GM19025 (cell line): ENCODE measurements around the gene CRP.
"Not testable (repeated sequence)": the region's sequence is repeated elsewhere in the genome, so short reads cannot be mapped to it uniquely, and the experiment has no call there.

Source experiments
- ATAC-seq: cut with Tn5 transposase; IDR thresholded peaks from one replicate; pipeline ENCODE4 v1.9.1; 2021; ENCODE audit warnings: mild to moderate bottlenecking, low read depth, moderate library complexity; ENCODE audit not compliant: unreplicated experiment

The CRP gene, protein sequence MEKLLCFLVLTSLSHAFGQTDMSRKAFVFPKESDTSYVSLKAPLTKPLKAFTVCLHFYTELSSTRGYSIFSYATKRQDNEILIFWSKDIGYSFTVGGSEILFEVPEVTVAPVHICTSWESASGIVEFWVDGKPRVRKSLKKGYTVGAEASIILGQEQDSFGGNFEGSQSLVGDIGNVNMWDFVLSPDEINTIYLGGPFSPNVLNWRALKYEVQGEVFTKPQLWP

DNA sequence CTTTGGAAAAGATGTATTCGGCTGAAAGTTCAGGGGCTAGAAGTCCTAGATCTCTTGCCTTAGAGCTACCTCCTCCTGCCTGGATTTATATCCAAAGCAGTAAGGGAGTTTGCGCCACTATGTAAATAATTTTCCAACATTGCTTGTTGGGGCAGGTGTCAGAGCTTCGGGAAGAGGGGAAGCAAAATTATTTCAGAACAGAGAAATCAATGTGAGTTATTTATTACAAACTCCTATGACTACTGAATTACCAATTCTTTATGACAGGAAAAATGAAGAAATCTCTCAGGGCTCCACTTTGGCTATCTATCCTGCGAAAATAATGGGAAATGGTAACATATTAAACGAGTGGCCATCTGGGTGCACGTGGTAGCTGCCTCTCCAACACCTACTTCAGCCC is at the start of gene CRP:
TSS of gene CRP (minus strand) at position 61 of the 400 bp plus-strand sequence. CDS start 104 bp downstream, outside the sequence.
- ATAC-seq = no peak

DNA sequence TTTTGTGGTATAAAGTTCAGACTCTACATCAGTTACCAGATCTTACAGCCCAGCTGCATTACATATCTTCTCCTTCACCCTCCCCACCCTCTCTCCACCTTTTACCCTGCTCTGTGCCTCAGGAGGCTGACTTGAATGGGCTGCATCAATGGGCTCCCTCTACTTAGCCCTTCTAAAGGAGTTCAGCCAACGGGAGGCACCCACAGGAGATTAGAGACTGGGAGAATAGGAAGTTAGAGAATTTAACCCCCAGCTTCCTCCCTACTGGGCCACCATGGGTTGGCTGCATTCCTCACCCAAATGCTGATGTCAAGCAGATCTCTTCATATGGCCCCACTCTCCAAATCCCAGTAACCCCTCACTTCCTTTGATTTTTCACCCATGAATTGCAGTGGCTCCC is 49.3 kb upstream of the CRP start:
- no peak for ATAC-seq

DNA sequence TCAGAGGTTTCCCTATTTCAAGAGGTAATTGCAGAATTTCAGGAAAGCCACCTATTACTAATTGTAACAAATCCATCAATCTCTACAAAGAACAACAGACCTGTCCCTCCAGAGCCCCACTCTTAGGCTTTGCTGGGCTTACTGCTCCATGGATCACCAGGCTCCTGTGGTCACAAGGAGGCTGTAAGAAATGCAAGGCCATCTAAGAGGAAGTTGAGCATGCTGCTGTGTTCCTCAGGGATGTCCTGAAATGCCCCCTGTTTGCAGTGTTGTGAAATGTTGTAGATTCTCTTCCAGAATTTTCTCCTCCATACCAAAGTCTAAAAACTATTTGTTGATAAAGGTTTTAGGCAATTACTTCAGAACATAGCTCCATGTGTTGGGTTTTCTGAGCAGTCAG is 42.0 kb upstream of the CRP start:
- no peak for ATAC-seq

DNA sequence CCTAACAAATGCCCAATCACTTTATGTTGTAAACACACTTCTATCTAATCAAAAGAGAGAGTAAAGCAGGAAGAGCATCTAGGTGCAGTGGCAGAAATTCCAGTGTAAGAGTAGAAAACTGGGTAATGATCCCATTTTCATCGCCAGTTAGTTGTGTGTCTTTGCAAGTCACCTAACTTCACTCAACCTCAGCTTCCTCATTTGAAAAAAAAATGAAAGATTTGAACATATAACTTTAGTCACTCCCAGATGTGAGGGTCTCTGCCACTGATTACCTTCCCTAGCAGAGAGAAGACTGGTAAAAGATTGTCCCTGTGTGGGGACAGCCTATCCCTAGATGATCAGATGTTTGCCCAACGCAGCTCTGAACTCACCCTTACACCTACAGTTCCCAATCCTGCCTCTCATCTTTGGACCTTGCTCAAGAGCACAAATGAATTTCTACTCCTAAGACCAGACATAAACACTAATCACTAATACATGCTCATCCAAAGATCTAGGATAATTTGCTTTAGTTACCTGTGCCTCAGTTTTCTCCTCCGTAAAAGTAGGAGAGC is 41.1 kb upstream of the CRP start:
- ATAC-seq = no peak

DNA sequence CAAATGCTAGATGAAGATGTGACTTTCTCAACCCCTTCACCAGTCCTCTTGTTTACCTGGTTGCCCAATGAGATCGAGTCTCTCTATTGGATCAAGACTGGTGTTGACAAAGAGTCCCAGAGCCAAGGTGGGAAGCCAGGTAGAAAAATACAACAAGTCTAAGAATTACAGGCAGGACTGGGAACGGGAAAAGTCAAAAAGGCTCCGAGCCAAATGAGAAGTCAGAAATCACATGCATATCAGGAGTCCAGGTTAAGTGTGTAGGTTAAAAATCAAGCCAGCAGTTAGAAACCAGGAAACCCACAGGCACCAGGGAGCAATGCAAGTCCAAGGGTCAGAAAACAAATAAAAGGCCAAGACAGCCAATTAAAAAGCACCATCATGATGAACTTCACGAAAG is 39.0 kb upstream of the CRP start:
- ATAC-seq = no peak

DNA sequence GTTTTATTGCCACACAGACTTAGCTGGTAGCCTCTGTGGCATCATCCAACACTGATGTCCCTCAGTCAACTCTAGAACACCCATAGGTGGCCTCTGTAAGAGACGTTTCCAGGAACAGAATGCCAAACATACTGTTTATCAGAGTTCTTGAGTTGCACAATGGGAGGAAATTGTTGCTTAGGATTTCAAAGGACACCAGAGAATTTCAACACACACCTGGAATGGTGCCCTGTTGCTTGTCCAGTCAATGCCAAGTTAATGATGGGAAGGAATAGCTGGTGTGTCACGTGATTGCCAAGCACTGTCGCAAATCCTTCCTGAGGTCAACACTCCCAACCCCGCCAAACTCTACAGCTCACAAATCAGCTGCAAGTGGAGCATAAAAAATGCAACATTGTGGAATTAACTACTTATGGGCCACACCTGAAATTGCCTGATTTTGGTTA is 37.8 kb upstream of the CRP start:
- ATAC-seq = no peak

DNA sequence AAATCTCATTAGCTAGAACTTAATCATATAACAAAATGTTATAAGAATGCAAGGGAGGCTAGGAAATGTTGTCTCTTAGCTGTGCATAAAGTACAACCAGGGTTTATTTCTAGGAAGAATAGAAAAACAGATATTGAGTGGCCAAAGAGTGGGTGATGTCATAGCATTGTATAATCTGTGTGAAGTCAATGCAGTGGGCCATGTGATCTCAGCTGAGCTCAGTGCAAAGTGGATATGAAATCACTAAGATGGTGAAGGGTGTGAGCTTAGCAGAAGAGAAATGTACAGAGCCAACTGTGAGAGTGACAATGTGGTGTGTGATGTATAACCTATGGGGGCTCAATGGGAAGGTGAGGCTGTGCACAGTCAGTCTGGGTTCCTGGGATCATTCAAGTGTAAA is 36.6 kb upstream of the CRP start:
- ATAC-seq = no peak

DNA sequence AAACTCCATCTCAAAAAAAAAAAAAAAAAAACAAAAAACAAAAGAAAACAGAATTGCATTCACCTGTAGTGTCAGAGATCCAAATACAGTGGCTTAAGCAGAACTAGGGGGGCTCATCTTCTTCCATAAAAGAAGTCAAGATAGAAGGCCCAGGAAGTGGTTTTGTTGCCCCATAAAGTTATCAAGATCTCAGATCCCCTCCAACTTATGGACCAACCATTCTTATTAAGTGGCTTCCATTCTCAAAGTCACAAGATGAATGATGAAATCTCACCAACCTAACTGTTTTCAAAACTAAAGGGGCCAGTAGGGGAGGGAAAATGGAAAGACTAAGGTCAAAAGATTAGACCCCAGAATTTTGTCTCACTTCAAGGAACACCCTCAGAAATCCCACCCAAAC is 36.2 kb upstream of the CRP start:
- ATAC-seq = no peak

DNA sequence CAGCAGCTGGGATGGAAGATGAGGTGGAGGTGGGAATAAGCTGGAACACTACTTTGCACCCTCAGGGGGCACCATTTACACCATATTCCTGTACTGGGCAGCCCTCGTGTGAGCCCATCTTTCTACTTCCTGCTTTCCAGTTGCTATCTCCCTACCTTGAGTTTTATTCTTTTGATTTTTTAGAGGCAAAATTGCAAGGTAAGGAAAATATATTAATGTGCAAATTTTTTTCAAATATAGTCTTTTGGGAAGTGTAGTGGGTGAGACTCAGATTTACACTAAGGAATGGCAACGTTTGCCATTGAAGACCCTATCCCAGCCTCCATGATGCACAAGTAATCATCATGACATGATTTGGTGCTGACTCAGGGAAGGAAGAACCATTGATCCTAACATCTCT is 35.2 kb upstream of the CRP start:
- ATAC-seq = no peak

DNA sequence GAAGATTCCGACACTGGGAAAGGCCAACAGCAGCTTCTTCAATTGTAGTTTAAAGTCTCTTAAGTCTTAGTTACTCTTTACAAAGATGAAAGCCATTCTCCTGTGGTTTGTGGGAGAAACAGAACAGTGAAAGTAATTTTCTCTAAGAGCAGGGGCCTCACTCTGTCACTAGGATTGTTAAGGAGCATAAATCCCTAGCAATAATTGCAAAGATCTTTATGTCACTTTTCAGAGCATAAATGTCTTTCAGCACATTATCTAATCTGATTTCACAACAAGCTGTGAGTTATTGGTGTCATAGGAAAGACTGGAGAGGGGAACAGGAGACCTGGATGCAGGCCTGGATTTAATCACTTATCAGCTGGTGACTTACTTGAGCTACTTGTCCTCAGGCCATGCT is 34.0 kb upstream of the CRP start:
- no peak for ATAC-seq

DNA sequence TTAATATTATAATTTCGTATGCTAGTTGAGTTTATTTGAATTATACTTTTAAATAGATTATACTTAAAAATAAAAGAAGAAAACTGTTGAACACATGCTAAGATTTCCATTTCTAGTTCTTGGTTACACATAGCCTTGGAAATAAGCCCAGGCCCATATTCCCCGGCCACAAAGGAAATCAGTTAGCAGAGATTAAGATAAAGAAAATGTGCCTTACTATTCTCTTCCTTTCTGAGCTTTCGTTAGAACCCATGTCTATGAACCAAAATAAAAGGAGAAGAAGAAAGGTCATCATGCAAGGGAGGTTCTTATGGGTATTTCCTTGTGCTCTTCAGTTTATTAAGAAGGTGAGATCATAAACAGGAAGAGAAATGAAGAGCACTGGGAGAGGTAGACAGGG is 32.3 kb upstream of the CRP start:
- no peak for ATAC-seq

DNA sequence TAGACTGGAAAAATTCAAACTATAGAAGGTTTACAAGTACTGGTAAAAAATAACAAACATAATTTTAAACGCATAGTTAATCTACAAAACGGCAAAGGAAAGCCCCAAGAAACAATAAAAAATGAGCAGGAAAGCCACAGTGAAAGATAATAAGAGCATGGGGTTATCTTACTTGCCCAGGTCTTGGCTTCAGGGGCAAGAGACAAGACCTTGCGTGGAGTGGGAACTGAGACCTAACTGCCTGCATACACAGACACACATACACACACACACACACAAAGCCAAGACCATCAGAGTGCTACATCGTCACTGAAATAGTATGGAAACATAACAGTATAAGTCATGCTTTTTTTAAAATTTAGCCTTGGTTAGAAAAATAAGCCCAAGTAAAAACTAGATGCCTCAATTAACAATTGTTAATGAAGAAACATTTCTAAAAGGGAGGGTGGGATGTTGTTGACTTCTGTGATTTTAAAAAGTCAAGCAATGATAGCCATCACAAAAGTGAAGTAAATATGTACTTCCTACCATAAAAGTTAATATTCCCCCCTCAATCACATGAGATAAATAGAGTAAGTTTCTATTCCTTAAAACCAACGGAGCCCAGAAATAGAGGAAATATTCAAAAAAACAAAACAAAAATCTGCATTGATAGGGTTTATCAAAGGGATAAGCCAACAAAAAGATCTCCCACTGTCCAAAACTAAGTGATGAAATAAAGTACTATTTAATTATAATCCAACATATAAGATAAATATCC is 29.4 kb upstream of the CRP start:
- ATAC-seq = no peak

DNA sequence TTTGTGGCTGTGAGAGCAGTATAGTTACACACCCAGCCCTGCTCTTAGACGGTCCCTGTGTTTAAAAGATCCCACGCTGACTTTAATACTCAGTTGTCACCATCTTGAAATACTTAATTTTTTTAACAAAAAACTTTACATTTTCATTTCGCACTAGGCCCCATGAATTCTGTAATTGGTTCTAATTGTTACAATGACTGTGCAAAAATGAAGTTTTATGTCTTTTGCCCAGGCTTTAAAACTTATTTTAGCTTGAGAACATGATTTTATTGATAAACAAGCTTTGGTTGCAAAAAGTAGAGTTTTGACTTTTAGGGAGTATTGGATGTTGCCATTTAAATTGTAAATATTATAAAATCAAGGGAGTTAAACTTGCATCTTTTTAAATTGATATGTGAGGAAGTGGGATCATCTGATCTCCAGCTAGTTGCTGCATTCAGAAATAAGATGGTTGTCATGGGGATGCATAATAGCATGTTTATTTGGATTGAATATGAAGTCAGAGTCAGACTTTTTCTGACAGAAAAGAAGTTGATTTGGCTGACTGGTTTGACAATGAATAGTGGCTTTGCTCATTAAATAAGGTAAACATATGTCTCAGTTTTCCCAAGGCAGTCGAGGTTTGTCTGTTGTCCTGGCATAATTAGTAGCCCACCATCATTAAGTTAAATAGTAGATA is 23.0 kb upstream of the CRP start:
- no peak for ATAC-seq

DNA sequence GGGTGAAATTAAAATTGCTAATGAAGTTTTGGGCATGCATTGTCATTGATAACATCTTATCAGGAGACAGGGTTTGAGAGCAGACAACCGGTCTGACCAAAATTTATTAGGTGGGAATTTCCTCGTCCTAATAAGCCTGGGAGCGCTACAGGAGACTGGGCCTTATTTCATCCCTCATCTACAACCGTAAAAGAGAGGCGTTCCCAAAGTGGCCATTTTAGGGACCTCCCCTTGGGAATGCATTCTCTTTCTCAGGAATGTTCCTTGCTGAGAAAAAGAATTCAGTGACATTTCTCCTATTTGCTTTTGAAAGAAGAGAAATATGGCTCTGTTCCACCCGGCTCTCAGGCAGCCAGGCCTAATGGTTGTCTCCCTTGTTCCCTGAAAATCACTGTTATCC is 8.8 kb upstream of the CRP start:
- not testable (repeated sequence) for ATAC-seq

DNA sequence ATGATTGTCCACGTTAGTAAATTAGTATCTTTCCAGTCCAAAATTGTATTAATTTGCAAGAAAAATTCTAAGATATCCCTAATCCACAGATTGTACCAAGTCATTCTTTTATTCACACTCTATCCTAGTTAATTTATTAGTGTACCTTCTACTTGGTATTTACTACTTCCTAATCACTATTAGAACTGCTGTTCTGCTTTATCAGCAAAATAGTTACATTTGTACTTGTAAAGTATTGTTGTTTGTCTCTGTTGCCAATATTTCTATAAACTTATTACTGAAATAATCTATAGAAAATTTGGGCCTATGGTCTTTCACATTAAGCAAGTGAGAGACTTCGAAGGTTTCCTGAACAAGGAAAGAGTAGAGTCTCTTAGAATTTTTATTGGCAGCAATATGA is 5.6 kb upstream of the CRP start:
- ATAC-seq = no peak

DNA sequence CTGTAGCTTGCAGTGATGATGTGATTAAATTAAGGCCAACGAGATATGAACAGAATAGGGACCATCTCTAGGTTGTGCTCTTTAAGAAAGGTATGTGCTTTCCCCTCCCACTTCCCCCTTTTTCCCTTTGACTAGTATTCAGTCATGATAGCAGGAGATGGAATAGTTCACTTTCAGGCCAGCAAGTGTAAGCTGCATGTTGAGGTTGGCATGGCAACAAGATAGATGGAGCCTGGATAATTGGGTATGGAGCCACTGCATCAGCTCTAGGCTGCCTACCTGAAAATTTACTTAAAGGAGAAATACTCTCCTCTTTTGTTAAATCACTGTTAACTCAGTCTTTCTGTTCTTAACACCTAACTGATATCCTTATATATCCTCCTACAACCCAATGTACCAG is 1.5 kb upstream of the CRP start:
- no peak for ATAC-seq

DNA sequence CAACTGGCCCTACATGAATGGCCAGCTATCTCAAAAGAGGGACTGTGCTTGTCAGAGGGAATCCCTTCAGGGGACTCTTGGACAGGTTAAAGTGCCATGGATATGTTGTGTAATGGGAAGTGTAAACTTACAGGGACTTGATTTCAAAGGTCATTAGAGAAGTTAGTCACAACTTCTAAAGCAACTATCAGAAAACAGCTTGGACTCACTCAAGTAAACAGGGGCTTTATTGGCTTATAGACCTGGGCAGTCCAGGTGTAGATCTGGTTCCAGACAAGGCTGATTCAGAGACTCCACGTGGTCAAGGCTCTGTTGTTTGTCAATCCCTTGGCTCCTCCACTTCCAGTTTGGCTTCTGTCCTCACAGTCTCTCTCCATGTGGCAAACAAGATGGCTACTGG is 2.3 kb downstream of the CRP start:
- no peak for ATAC-seq

DNA sequence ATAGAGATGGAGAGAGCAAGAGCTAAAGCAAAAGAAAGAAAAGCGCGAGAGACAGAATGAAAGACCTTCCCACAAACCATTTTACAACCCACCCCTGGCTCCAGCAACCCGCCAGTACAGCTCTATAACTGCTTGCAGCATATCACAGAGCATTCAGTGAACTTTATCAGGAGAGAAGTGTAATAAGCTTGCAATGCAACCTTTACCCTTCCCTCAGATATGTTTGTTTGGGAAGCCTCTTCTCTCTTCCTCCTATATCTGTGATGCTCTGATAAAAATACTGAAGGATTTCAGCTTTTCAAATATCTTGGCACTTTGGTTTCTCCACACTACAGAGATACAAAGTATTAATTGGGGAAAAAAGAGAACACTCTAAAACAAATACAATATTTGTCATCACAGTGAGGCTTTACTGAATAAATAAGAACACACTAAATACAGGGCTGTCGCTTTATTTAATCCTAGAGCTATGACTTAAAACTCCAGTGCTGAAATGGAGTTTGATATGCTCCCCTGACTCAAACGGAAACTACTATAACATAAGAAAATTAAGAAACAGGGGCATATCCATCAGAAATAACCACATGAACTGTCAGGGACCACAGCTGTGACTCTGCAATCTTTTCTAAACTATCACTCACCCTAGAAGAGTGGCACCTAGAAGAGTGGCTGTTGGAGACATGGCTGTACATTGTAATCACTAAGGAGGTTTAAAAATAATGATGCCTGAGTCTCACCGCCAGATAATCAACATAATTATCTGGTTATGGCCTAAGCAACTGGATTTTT is 6.7 kb downstream of the CRP start:
- no peak for ATAC-seq

DNA sequence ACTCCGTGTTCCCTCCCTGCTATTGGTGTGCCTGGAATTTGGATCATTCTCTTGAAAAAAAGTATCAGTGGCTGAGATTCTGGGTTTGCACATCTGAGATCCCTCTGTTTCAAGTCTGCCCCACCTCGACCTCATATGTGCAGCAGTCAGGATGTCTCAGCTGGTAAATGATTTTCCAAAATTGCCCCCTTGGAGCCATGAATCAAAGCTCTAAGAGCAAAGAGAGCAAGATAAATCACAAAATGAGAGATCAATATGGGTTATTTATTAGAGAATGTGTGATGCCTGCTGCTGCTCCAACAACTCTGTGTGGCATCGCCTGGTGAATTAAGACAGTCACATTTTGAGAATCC is 8.5 kb downstream of the CRP start:
- ATAC-seq = no peak

DNA sequence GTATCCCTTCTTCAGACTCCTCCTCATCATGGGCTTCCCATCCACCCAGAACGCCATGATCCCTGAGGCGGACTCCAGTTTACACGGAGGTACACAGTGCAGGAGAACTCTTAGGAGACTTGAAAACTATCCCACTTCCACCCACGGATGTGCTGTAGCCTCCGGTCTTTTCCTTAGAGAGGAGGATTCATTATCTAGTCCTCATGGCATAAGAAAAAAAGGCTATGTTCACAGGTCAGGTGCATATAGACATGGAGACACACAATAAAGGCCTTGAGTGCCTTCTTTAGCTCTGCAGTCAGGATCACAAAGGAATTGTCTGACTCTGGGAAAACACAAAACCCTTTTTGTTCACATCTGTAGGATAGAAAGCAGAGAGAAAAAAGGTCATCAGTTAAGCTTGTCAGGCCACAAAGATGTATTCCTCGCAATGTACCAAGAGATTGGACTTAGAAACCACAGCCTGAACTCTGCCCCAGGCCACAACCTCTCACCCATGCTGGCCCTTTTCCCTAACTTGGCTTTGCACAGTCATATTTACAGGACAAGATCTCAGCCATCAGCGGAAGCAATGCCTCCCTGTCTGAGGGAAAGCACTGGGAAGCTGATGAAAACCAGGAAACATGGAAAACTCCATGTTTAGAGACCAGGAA is 9.0 kb downstream of the CRP start:
- ATAC-seq = no peak
